Ovary (tissue), 9 donors: ENCODE results near the gene RPL13. TPM values are rescaled to one million over a fixed set of nuclear protein-coding genes. Genes with fewer than 3 reads are reported as not detected.
"Not testable (repeated sequence)": the region's sequence is repeated elsewhere in the genome, so short reads cannot be mapped to it uniquely, and the experiment has no call there.

Source experiments
- DNase-seq, 5 donors: peaks; one replicate each; pipeline ENCODE4 v3.0.0-alpha.2; 2019 to 2020
- H3K27ac ChIP-seq, 2 donors: fragments of 200-600 bp; one replicate each; pipeline versions ENCODE4 v1.5.1 to v1.8.0; 2019 to 2022
- H3K27me3 ChIP-seq: fragments of 200-600 bp; one replicate; pipeline ENCODE4 v1.8.0; 2022
- H3K36me3 ChIP-seq: fragments of 200-600 bp; sonication (generic); one replicate; pipeline ENCODE4 v1.5.1; 2019
- H3K4me1 ChIP-seq: one replicate; pipeline ENCODE4 v1.8.1; 2013; ENCODE audit warnings: mild to moderate bottlenecking, moderate library complexity; ENCODE audit not compliant: insufficient read depth
- H3K4me3 ChIP-seq: fragments of 200-600 bp; sonication (generic); one replicate; pipeline ENCODE4 v1.5.1; 2017
- H3K9me3 ChIP-seq, 2 donors: fragments of 200-600 bp in 1 of 2; sonication (generic) in 1 of 2; one replicate each; pipeline versions ENCODE4 v1.5.1 to v1.8.1; 2013 to 2019; ENCODE audit warnings: mild to moderate bottlenecking in 1 of 2, moderate library complexity in 1 of 2
- CTCF ChIP-seq, 3 donors: fragments of 450-650 bp in 2 of 3; fragments of 200-600 bp in 1 of 3; IDR thresholded peaks; one replicate each; pipeline versions ENCODE4 v1.5.1 to v1.8.0; 2016 to 2022; ENCODE audit warnings: antibody characterized with exemption in 3 of 3, mild to moderate bottlenecking in 1 of 3
- EP300 ChIP-seq: sonication (generic); formaldehyde crosslinking; IDR thresholded peaks from one replicate; pipeline ENCODE4 v1.6.1; 2017; ENCODE audit warnings: antibody characterized with exemption
- POLR2A ChIP-seq: fragments of 450-650 bp; IDR thresholded peaks from one replicate; pipeline ENCODE4 v1.6.1; 2017; ENCODE audit warnings: antibody characterized with exemption, mild to moderate bottlenecking, moderate library complexity
- WGBS, 3 donors: extraction: QIAGEN DNeasy Blood & Tissue Kit in 1 of 3; methylation state at CpG; one replicate each; pipeline versions ENCODE4 v1.1.5 to v1.1.7; 2013 to 2017; 5-methylcytosine and 5-hydroxymethylcytosine counted together
- intact Hi-C, 4 donors: fragments of 100-400 bp; cut with DNase I; formaldehyde crosslinking; loops; one replicate each; pipeline versions ENCODE4 v1.11.0 to v1.15.1; 2022 to 2023
- polyA plus RNA-seq, 2 donors: library from polyadenylated mRNA; stranded (reverse); fragments of 200-250 nt in 1 of 2; fragments of 350-450 nt in 1 of 2; fragmentation: Illumina TruSeq in 1 of 2; extraction: RNeasy Lipid Tissue Mini Kit (QIAGEN cat#74804) in 1 of 2; gene quantifications; one replicate each; pipeline ENCODE4 v1.2.3, GENCODE V29; 2013 to 2014
- total RNA-seq, 7 donors: library from RNA; depleted of rRNA in 2 of 7; stranded (reverse); fragments of >200 nt in 2 of 7; fragmentation: NEBNext Ultra II Directional in 3 of 7; extraction: Animal tissue kit (Norgen Biotek cat#: 25700) in 3 of 7; gene quantifications; one replicate each; pipeline versions ENCODE4 v1.1.0 to v1.2.4, GENCODE V29; 2016 to 2023
- donor health status: DM: no; HTN: no; CAD: no; lungs with moderate emphysema.
- donor health status: DM: no; HTN: no; CAD: no.
- donor health status: Bipolar disorder and iron deficiency.
- donor health status: DM: yes; HTN: yes; CAD: no.
- donor health status: DM: no; HTN: no; CAD: no.
- donor health status: DM: yes; HTN: yes; CAD: no.

RPL13 gene
- total and polyA plus RNA-seq, 9 donors = 1,317 to 21,366 (median 5,883) TPM

DNA sequence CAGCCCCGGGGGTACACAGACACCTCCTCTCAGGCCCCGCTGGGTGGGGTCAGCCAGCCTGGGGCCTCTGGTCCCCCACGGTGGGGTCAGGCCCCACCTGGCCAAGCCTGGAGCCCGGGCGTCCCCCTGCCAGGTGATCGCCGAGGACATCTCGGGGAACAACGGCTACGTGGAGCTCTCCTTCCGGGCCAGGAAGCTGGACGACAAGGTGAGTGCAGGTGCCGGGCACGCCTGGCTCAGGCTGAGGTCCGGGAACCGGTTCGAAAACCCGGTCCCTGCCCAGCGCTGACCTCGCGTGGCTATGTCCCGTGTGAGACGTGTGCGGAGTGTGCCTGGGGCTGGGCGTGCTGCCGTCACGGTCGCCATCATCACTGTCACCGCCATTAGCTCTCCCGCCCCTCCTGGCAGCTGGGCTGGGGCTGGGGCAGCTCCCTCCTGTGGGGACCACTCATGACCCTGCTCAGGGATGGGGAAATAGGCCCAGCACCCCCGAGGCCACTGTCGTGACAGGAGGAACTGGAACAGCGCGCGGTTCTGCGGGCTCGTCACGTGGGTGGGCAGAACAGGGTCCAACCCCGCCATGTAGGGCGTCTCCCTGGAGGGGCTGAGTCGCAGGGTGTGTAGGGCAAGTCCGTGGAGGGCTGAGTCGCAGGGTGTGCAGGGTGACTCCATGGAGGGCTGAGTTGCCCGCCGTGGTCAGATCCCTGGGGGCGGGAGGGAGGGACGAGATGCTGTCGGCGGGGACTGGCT is 23.6 kb downstream of the RPL13 start:
- Histone ChIP-seq H3K36me3 (no peaks in the 10 kb centered on the region), H3K27ac (no peak overlapping the region), H3K27me3 (no peaks in the 10 kb centered on the region), H3K4me3 (no peak overlapping the region), H3K4me1 (no peaks in the 10 kb centered on the region), H3K9me3 (no peaks in the 10 kb centered on the region)
- WGBS, 3 donors = 88 to 89% (median 88%) methylated on average over 35 to 49 of the region's 49 CpGs
- no peak for DNase-seq
- TF ChIP-seq POLR2A (no peak), CTCF (IDR thresholded peaks at IDR 0.05) (no peak), EP300 (no peak)
- intact Hi-C loops = no loop called here

DNA sequence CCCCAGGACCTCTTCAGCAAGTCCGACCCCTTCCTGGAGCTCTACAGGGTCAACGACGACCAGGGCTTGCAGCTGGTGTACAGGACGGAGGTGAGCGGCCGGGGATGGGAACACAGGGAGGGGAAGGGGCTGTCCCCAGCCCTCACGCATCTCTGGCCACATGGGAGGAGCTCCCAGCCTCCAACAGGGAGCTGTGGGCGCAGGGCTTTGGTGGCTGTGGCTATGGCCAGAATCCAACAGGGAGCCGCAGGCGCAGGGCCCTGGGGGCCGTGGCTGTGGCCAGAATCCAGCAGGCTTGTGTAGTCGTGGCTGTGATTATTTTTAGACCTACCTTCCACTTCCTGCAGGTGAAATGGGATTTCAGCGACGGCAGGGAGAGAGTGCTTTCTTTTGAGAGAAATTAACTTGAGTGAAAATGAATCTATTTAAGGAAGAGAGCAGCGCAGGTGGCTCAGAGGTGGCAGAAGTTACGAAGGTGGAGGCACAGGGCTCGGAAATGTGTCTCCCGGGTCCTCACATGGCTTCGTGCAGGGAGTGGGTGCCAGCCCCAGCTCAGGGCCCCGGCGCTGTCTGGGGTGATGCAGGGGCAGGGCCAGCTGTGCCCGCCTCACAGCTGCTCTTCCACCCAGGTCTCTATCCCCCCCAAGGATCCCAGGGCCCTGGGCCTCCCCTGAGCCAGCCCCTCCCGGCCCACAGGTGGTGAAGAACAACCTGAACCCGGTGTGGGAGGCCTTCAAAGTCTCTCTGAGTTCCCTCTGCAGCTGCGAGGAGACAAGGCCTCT is 24.5 kb downstream of the RPL13 start:
- no peak for DNase-seq
- 53 to 59% (median 55%) methylated on average over 25 of the region's 25 CpGs for WGBS, 3 donors
- intact Hi-C loops = no loop called here

DNA sequence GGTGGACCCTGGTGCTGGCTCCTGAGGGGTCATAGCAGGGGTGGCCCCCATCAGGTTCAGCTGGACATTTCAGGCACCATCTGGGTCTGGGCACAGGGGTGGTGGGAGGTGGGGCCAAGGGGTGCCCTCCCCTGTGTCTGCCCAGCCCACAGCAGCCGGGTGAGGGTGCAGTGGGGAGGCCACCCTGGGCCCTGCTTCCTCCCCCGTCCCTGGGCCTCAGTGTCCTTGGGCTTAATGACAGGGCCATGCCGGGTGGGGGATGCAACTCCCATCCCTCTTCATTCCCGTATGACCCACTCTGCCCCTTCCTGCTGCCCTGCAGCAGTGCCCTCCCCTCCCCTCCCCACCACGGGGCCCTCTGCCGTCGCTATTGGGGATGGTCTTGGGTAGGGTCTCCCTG is 25.7 kb downstream of the RPL13 start:
- no peak for TF ChIP-seq POLR2A
- no peak for TF ChIP-seq EP300
- no peak for TF ChIP-seq CTCF (IDR thresholded peaks at IDR 0.05)
- intact Hi-C loops = no loop called here

More for the DNA sequence above, 24.5 kb downstream of the RPL13 start:
- H3K27ac ChIP-seq = no peak overlapping the region
- no peak for TF ChIP-seq CTCF (IDR thresholded peaks at IDR 0.05)
- TF ChIP-seq POLR2A = no peak
- no peak for TF ChIP-seq EP300
- no peaks in the 10 kb centered on the region for H3K36me3 ChIP-seq
- H3K4me3 ChIP-seq = no peak overlapping the region
- no peaks in the 10 kb centered on the region for H3K9me3 ChIP-seq
- H3K4me1 ChIP-seq = no peaks in the 10 kb centered on the region
- H3K27me3 ChIP-seq = no peaks in the 10 kb centered on the region

GRCh38 chr16:89586853-89587252 is 26.4 kb downstream of the RPL13 start:
- no peak overlapping the region for H3K27ac ChIP-seq
- no peak for DNase-seq
- H3K4me3 ChIP-seq = no peak overlapping the region
- intact Hi-C loops = no loop called here
- H3K27me3 ChIP-seq = no peaks in the 10 kb centered on the region
- TF ChIP-seq POLR2A (no peak), EP300 (no peak), CTCF (IDR thresholded peaks at IDR 0.05) (no peak)
- H3K9me3 ChIP-seq = no peaks in the 10 kb centered on the region
- 56 to 66% (median 63%) methylated on average over 11 to 21 of the region's 25 CpGs for WGBS, 3 donors
- no peaks in the 10 kb centered on the region for H3K4me1 ChIP-seq
- H3K36me3 ChIP-seq = no peaks in the 10 kb centered on the region

More for the DNA sequence above, 25.7 kb downstream of the RPL13 start:
- H3K36me3 ChIP-seq = no peaks in the 10 kb centered on the region
- H3K9me3 ChIP-seq = no peaks in the 10 kb centered on the region
- 33 to 48% (median 42%) methylated on average over 7 of the region's 7 CpGs for WGBS, 3 donors
- H3K27ac ChIP-seq = no peak overlapping the region
- no peaks in the 10 kb centered on the region for H3K4me1 ChIP-seq
- H3K27me3 ChIP-seq = no peaks in the 10 kb centered on the region
- H3K4me3 ChIP-seq = no peak overlapping the region
- no peak for DNase-seq

GRCh38 chr16:89587676-89588075 is 27.2 kb downstream of the RPL13 start:
- 92 to 94% (median 93%) methylated on average over 13 to 24 of the region's 36 CpGs for WGBS, 3 donors
- H3K27me3 ChIP-seq, DNase-seq, H3K4me3 ChIP-seq, H3K4me1 ChIP-seq, H3K9me3 ChIP-seq, H3K36me3 ChIP-seq, intact Hi-C loops, H3K27ac ChIP-seq: not testable (repeated sequence)
